SK-N-SH (cell line): Measurements from ENCODE around the gene TEKT5.

Source experiments
- CHD2 ChIP-seq: fragments of 150-350 bp; IDR thresholded peaks from 2 replicates; pipeline ENCODE4 v1.6.1; 2018; ENCODE audit warnings: low read length; ENCODE audit not compliant: partially characterized antibody
- CTCF ChIP-seq: fragments of 200-600 bp; sonication (generic); IDR thresholded peaks from 2 replicates; pipeline ENCODE4 v1.6.1; 2017; ENCODE audit warnings: antibody characterized with exemption, mild to moderate bottlenecking, moderate library complexity
- EZH2phosphoT487 ChIP-seq: fragments of 200-600 bp; sonication (generic); IDR thresholded peaks from 2 replicates; pipeline ENCODE4 v1.6.1; 2017; ENCODE audit warnings: low read depth, mixed run types, mild to moderate bottlenecking, antibody characterized with exemption, moderate library complexity, borderline replicate concordance
- MAX ChIP-seq: IDR thresholded peaks from 2 replicates; pipeline ENCODE4 v1.4.0; 2012; ENCODE audit warnings: low read depth
- NFIC ChIP-seq: IDR thresholded peaks from 2 replicates; pipeline ENCODE4 v1.4.0; 2012; ENCODE audit warnings: borderline replicate concordance
- POLR2AphosphoS5 ChIP-seq: IDR thresholded peaks from 2 replicates; pipeline ENCODE4 v1.6.1; 2012; ENCODE audit warnings: low read depth, low read length
- RAD21 ChIP-seq: IDR thresholded peaks from 2 replicates; pipeline ENCODE4 v1.6.1; 2012; ENCODE audit warnings: mild to moderate bottlenecking, low read length
- SIN3A ChIP-seq: IDR thresholded peaks from 2 replicates; pipeline ENCODE4 v1.6.1; 2012; ENCODE audit warnings: low read depth, mild to moderate bottlenecking, low read length, moderate library complexity, borderline replicate concordance
- TAF1 ChIP-seq: IDR thresholded peaks from 2 replicates; pipeline ENCODE4 v1.6.1; 2012; ENCODE audit warnings: low read depth, mild to moderate bottlenecking, low read length, moderate library complexity, borderline replicate concordance
- YY1 ChIP-seq: IDR thresholded peaks from 2 replicates; pipeline ENCODE4 v1.4.0; 2012; ENCODE audit warnings: low read depth, mild to moderate bottlenecking
- TF ChIP-seq, protein P1 (sequence below): IDR thresholded peaks from 2 replicates; pipeline ENCODE4 v1.6.1; 2012; ENCODE audit warnings: mild to moderate bottlenecking, low read depth, low read length, moderate library complexity

DNA sequence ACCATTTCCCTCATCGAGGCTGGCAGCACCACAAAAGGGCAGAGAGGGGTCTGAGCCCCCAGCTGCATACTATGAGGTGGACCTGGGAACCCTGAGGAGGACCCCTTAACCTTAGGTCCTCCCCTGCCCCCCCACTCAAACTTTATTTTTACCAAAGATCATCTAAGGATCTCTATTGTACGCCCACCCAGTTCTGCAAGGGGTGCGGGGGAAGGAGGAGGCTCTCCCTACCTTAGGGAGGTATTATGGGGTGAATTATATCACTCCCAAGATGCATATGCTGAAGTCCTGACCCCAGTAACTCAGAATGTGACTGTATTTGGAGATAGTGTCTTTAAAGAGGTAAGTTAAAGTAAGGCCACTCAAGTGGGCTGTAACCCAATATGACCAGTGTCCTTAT lies 87.6 kb downstream of the TEKT5 start:
- TF ChIP-seq EZH2phosphoT487 (no peak), CTCF (no peak), POLR2AphosphoS5 (no peak), YY1 (no peak), RAD21 (no peak), CHD2 (no peak), TAF1 (no peak), MAX (no peak), SIN3A (no peak), NFIC (no peak)
- TF ChIP-seq, protein P1, sequence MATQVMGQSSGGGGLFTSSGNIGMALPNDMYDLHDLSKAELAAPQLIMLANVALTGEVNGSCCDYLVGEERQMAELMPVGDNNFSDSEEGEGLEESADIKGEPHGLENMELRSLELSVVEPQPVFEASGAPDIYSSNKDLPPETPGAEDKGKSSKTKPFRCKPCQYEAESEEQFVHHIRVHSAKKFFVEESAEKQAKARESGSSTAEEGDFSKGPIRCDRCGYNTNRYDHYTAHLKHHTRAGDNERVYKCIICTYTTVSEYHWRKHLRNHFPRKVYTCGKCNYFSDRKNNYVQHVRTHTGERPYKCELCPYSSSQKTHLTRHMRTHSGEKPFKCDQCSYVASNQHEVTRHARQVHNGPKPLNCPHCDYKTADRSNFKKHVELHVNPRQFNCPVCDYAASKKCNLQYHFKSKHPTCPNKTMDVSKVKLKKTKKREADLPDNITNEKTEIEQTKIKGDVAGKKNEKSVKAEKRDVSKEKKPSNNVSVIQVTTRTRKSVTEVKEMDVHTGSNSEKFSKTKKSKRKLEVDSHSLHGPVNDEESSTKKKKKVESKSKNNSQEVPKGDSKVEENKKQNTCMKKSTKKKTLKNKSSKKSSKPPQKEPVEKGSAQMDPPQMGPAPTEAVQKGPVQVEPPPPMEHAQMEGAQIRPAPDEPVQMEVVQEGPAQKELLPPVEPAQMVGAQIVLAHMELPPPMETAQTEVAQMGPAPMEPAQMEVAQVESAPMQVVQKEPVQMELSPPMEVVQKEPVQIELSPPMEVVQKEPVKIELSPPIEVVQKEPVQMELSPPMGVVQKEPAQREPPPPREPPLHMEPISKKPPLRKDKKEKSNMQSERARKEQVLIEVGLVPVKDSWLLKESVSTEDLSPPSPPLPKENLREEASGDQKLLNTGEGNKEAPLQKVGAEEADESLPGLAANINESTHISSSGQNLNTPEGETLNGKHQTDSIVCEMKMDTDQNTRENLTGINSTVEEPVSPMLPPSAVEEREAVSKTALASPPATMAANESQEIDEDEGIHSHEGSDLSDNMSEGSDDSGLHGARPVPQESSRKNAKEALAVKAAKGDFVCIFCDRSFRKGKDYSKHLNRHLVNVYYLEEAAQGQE, result no peak
